Osteoblast (primary cell): ENCODE measurements around the gene GRID1. TPM values are rescaled to one million over a fixed set of nuclear protein-coding genes. Genes with fewer than 3 reads are reported as not detected.

Experiments used
- DNase-seq: peaks from one replicate; pipeline ENCODE4 v3.0.0; 2011; ENCODE audit warnings: low spot score, mixed read lengths; ENCODE audit not compliant: insufficient read length; ENCODE audit errors: missing footprints
- H2AFZ ChIP-seq: 2 replicates; pipeline ENCODE4 v1.6.0; 2011; ENCODE audit warnings: mild to moderate bottlenecking, low read length
- H3K27ac ChIP-seq: 2 replicates; pipeline ENCODE4 v1.5.1; 2011; ENCODE audit warnings: mild to moderate bottlenecking, low read depth, low read length, moderate library complexity
- H3K27me3 ChIP-seq: 2 replicates; pipeline ENCODE4 v1.6.0; 2012; ENCODE audit warnings: mild to moderate bottlenecking, control low read depth, inconsistent platforms, low read length, moderate library complexity; ENCODE audit not compliant: insufficient read depth
- H3K36me3 ChIP-seq: 2 replicates; pipeline ENCODE4 v1.5.1; 2011; ENCODE audit warnings: mild to moderate bottlenecking, low read length, control low read depth, moderate library complexity; ENCODE audit not compliant: insufficient read depth
- H3K4me1 ChIP-seq: 2 replicates; pipeline ENCODE4 v1.5.1; 2011; ENCODE audit warnings: mild to moderate bottlenecking, low read length, control low read depth, moderate library complexity; ENCODE audit not compliant: insufficient read depth
- H3K4me2 ChIP-seq: 2 replicates; pipeline ENCODE4 v1.6.0; 2011; ENCODE audit warnings: mild to moderate bottlenecking, low read length; ENCODE audit not compliant: insufficient read depth
- H3K4me3 ChIP-seq: fragments of 200-600 bp; sonication (generic); 3 replicates; pipeline ENCODE4 v1.5.1; 2012; ENCODE audit warnings: mild to moderate bottlenecking, low read length, inconsistent platforms; ENCODE audit not compliant: insufficient read depth
- H3K79me2 ChIP-seq: 2 replicates; pipeline ENCODE4 v1.6.0; 2012; ENCODE audit warnings: mild to moderate bottlenecking, low read length, control low read depth, inconsistent platforms; ENCODE audit not compliant: insufficient read depth
- H3K9me3 ChIP-seq: 2 replicates; pipeline ENCODE4 v1.5.1; 2011; ENCODE audit warnings: low read depth, low read length, control low read depth
- H4K20me1 ChIP-seq: 2 replicates; pipeline ENCODE4 v1.6.0; 2012; ENCODE audit warnings: mild to moderate bottlenecking, low read length, control low read depth; ENCODE audit not compliant: insufficient read depth
- CTCF ChIP-seq: IDR thresholded peaks from 2 replicates; pipeline ENCODE4 v1.5.1; 2011; ENCODE audit warnings: mild to moderate bottlenecking, low read depth, low read length, moderate library complexity; ENCODE audit errors: extremely low read depth
- total RNA-seq: library from RNA; depleted of rRNA; stranded (reverse); fragments of >200 nt; gene quantifications from 2 replicates; pipeline ENCODE4 v1.2.3, GENCODE V29; 2012

GRID1 gene
- total RNA-seq, 1 donor: not detected

- Histone ChIP-seq H2AFZ (no peak overlapping the region), H4K20me1 (no peaks in the 10 kb centered on the region), H3K27ac (no peak overlapping the region), H3K4me1 (no peaks in the 10 kb centered on the region), H3K36me3 (no peaks in the 10 kb centered on the region), H3K4me3 (no peak overlapping the region), H3K4me2 (no peak overlapping the region), H3K79me2 (no peaks in the 10 kb centered on the region), H3K27me3 (no peaks in the 10 kb centered on the region), H3K9me3 (no peaks in the 10 kb centered on the region)
- no peak for TF ChIP-seq CTCF
- DNase-seq: no peak
Observed at GRCh38 chr10:86060386-86061277, 306.0 kb downstream of the GRID1 start.

- Histone ChIP-seq H3K27me3 (no peaks in the 10 kb centered on the region), H3K27ac (no peak overlapping the region), H3K4me3 (no peak overlapping the region), H3K4me1 (no peaks in the 10 kb centered on the region), H2AFZ (no peak overlapping the region), H4K20me1 (no peaks in the 10 kb centered on the region), H3K9me3 (no peaks in the 10 kb centered on the region), H3K36me3 (no peaks in the 10 kb centered on the region), H3K79me2 (no peaks in the 10 kb centered on the region), H3K4me2 (no peak overlapping the region)
- no peak for TF ChIP-seq CTCF
- no peak for DNase-seq
Observed at GRCh38 chr10:86059892-86060291, 306.7 kb downstream of the GRID1 start.

- Histone ChIP-seq H3K36me3 (no peaks in the 10 kb centered on the region), H3K4me2 (no peak overlapping the region), H3K9me3 (no peaks in the 10 kb centered on the region), H2AFZ (no peak overlapping the region), H3K27me3 (no peaks in the 10 kb centered on the region), H3K79me2 (no peaks in the 10 kb centered on the region), H3K27ac (no peak overlapping the region), H3K4me1 (no peaks in the 10 kb centered on the region), H4K20me1 (no peaks in the 10 kb centered on the region), H3K4me3 (no peak overlapping the region)
- TF ChIP-seq CTCF: no peak
- no peak for DNase-seq
Observed at GRCh38 chr10:86058964-86059363, 307.6 kb downstream of the GRID1 start.

- no peak for DNase-seq
- H2AFZ ChIP-seq: no peak overlapping the region
- H3K4me3 ChIP-seq: no peak overlapping the region
- no peaks in the 10 kb centered on the region for H3K36me3 ChIP-seq
- H3K79me2 ChIP-seq: no peaks in the 10 kb centered on the region
- H3K9me3 ChIP-seq: no peaks in the 10 kb centered on the region
- no peak overlapping the region for H3K27ac ChIP-seq
- no peaks in the 10 kb centered on the region for H3K27me3 ChIP-seq
- no peaks in the 10 kb centered on the region for H3K4me1 ChIP-seq
- no peak for TF ChIP-seq CTCF
- H4K20me1 ChIP-seq: no peaks in the 10 kb centered on the region
- no peak overlapping the region for H3K4me2 ChIP-seq
Observed at GRCh38 chr10:86057708-86058107, 308.9 kb downstream of the GRID1 start.
